K562 (cell line): ENCODE results near the gene ADAMTS14. TPM values are rescaled to one million over a fixed set of nuclear protein-coding genes. Genes with fewer than 3 reads are reported as not detected.

Experiments used
- ADNP ChIP-seq: fragments of 200-800 bp; sonication (Bioruptor generic); IDR thresholded peaks from 2 replicates; pipeline ENCODE4 v1.6.1; 2016; ENCODE audit warnings: missing genetic modification characterization, missing compliant biosample characterization
- ATF2 ChIP-seq: sonication (generic); formaldehyde crosslinking; IDR thresholded peaks from 2 replicates; pipeline ENCODE4 v1.8.1; 2022; ENCODE audit warnings: missing genetic modification reagents
- BRD9 ChIP-seq: fragments of 450-650 bp; IDR thresholded peaks from 2 replicates; pipeline ENCODE4 v1.6.1; 2018; ENCODE audit warnings: low read depth; ENCODE audit not compliant: partially characterized antibody
- CAMTA2 ChIP-seq: fragments of 250-450 bp; sonication (Bioruptor Pico); conservative IDR thresholded peaks from 2 replicates; pipeline ENCODE4 v1.5.1; 2022
- CBFB ChIP-seq: sonication (generic); formaldehyde crosslinking; IDR thresholded peaks from 2 replicates; pipeline ENCODE4 v1.4.0; 2020; ENCODE audit warnings: mild to moderate bottlenecking, missing genetic modification reagents
- CCAR2 ChIP-seq: fragments of 200-400 bp; formaldehyde crosslinking; IDR thresholded peaks from 2 replicates; pipeline ENCODE4 v1.6.1; 2017; ENCODE audit warnings: mild to moderate bottlenecking, low read depth, low read length
- CHD4 ChIP-seq: fragments of 200-600 bp; sonication (generic); IDR thresholded peaks from 3 replicates; pipeline ENCODE4 v1.6.1; 2012; ENCODE audit warnings: low read depth, mild to moderate bottlenecking, mixed read lengths, low read length, inconsistent platforms; ENCODE audit not compliant: insufficient read depth, insufficient replicate concordance, poor library complexity, severe bottlenecking
- ELF4 ChIP-seq: fragments of 450-650 bp; formaldehyde crosslinking; IDR thresholded peaks from 2 replicates; pipeline ENCODE4 v1.4.0; 2022; ENCODE audit warnings: missing genetic modification characterization
- GMEB1 ChIP-seq: fragments of 250-450 bp; sonication (Bioruptor Pico); IDR thresholded peaks from 2 replicates; pipeline ENCODE4 v1.4.0; 2020; ENCODE audit warnings: mild to moderate bottlenecking
- HCFC1 ChIP-seq: IDR thresholded peaks from 2 replicates; pipeline ENCODE4 v1.6.1; 2012; ENCODE audit warnings: low read depth, low read length, improper control_type of control experiment
- HNRNPLL ChIP-seq: fragments of 200-400 bp; formaldehyde crosslinking; IDR thresholded peaks from 2 replicates; pipeline ENCODE4 v1.6.1; 2017; ENCODE audit warnings: low read length, low read depth, mild to moderate bottlenecking; ENCODE audit not compliant: poor library complexity, severe bottlenecking
- LEF1 ChIP-seq: fragments of 450-650 bp; IDR thresholded peaks from 2 replicates; pipeline ENCODE4 v1.6.1; 2016; ENCODE audit warnings: mild to moderate bottlenecking
- MYBL2 ChIP-seq, 2 experiments: fragments of 450-650 bp in 1 of 2; sonication (generic) in 1 of 2; formaldehyde crosslinking in 1 of 2; IDR thresholded peaks; 2 replicates each; pipeline versions ENCODE4 v1.6.1 to v1.8.1; 2017 to 2022; ENCODE audit warnings: borderline replicate concordance in 1 of 2, inconsistent platforms in 1 of 2, low read depth in 1 of 2, mild to moderate bottlenecking in 1 of 2, missing genetic modification reagents in 1 of 2, moderate library complexity in 1 of 2
- NR3C1 ChIP-seq: sonication (generic); formaldehyde crosslinking; IDR thresholded peaks from 2 replicates; pipeline ENCODE4 v1.8.1; 2022; ENCODE audit warnings: missing genetic modification reagents
- POLR2AphosphoS5 ChIP-seq: IDR thresholded peaks from 2 replicates; pipeline ENCODE4 v1.6.1; 2011; ENCODE audit warnings: mild to moderate bottlenecking, low read depth, low read length, moderate library complexity; ENCODE audit not compliant: control insufficient read depth, insufficient read depth
- RBM25 ChIP-seq: fragments of 200-400 bp; formaldehyde crosslinking; IDR thresholded peaks from 2 replicates; pipeline ENCODE4 v1.6.1; 2018; ENCODE audit warnings: low read length, low read depth, moderate library complexity; ENCODE audit not compliant: severe bottlenecking
- RNF2 ChIP-seq: sonication (generic); IDR thresholded peaks from 2 replicates; pipeline ENCODE4 v1.6.1; 2016
- STAG1 ChIP-seq: sonication (generic); formaldehyde crosslinking; IDR thresholded peaks from 2 replicates; pipeline ENCODE4 v1.5.0; 2020; ENCODE audit warnings: missing genetic modification reagents, borderline replicate concordance
- TCF7L2 ChIP-seq: fragments of 150-350 bp; IDR thresholded peaks from 2 replicates; pipeline ENCODE4 v1.6.1; 2016; ENCODE audit warnings: low read depth, mild to moderate bottlenecking, low read length, moderate library complexity
- ZFP1 ChIP-seq: fragments of 450-650 bp; formaldehyde crosslinking; IDR thresholded peaks from 2 replicates; pipeline ENCODE4 v1.4.0; 2020; ENCODE audit warnings: mild to moderate bottlenecking, mixed read lengths
- ZFP36 ChIP-seq: fragments of 150-350 bp; IDR thresholded peaks from 2 replicates; pipeline ENCODE4 v1.6.1; 2018; ENCODE audit warnings: low read length, low read depth; ENCODE audit not compliant: partially characterized antibody
- ZNF197 ChIP-seq: fragments of 200-800 bp; sonication (Bioruptor generic); IDR thresholded peaks from 2 replicates; pipeline ENCODE4 v1.6.1; 2016; ENCODE audit warnings: low read depth, missing genetic modification characterization, missing compliant biosample characterization
- ZNF280B ChIP-seq: fragments of 250-450 bp; sonication (Bioruptor Pico); IDR thresholded peaks from 2 replicates; pipeline ENCODE4 v1.5.1; 2021; ENCODE audit warnings: mild to moderate bottlenecking
- ZNF655 ChIP-seq: fragments of 250-450 bp; sonication (Bioruptor Pico); IDR thresholded peaks from 2 replicates; pipeline ENCODE4 v1.5.0; 2021
- polyA plus RNA-seq, 8 experiments: library from polyadenylated mRNA; depleted of rRNA in 4 of 8; stranded (reverse) in 5 of 8; unstranded in 3 of 8; fragments of >200 nt; fragmentation: Nextera tagmentation in 2 of 8; fragmentation: Illumina TruSeq in 1 of 8; extraction: Ambion mirVana in 2 of 8; extraction: Trizol in 1 of 8; gene quantifications; 2 replicates each; pipeline versions ENCODE4 v1.2.1 to v1.2.3, GENCODE V29; 2011 to 2014; ENCODE audit warnings: inconsistent platforms in 1 of 8, missing spikeins in 1 of 8
- total RNA-seq, 7 experiments: library from RNA; depleted of rRNA in 6 of 7; stranded (reverse); fragments of >200 nt in 6 of 7; fragmentation: Illumina TruSeq in 2 of 7; extraction: Trizol in 2 of 7; gene quantifications; 2 replicates each; pipeline versions ENCODE4 v1.2.1 to v1.2.3, GENCODE V29; 2011 to 2021; ENCODE audit warnings: low replicate concordance in 1 of 7

The ADAMTS14 gene
- total and polyA plus RNA-seq, 9 of the 15 experiments (the other 6 are each of a cell fraction or from before 2014, with no cell fraction given) = 0.04 to 37.4 (median 15.9) TPM

- TF ChIP-seq POLR2AphosphoS5 (no peak), RBM25 (peak; percentile 98), HCFC1 (no peak), ADNP (tag) (peak; percentile 96), CBFB (CRISPR knock-in tag) (no peak), LEF1 (no peak), TCF7L2 (no peak), ZNF197 (CRISPR knock-in tag) (no peak), CCAR2 (no peak), ZNF655 (CRISPR knock-in tag) (no peak), NR3C1 (no peak), ZFP1 (CRISPR knock-in tag) (no peak), CAMTA2 (CRISPR knock-in tag) (no peak), GMEB1 (CRISPR knock-in tag) (no peak), ZFP36 (peak; percentile 29), ATF2 (no peak), ZNF280B (no peak), HNRNPLL (no peak), CHD4 (peak; percentile 97), MYBL2 (IDR thresholded peaks at IDR 0.05; ENCODE audit: low read depth) (no peak), MYBL2 (CRISPR knock-in tag; IDR thresholded peaks at IDR 0.05; ENCODE audit: borderline replicate concordance) (no peak), STAG1 (no peak), BRD9 (peak; percentile 34), RNF2 (no peak), ELF4 (CRISPR knock-in tag) (no peak)
Observed at GRCh38 chr10:70699063-70699658, 26.9 kb downstream of the ADAMTS14 start (continued).
